Right ventricle myocardium superior (tissue), 1 donor: ENCODE measurements around the gene NFATC1. TPM values are rescaled to one million over a fixed set of nuclear protein-coding genes. Genes with fewer than 3 reads are reported as not detected.

Experiments
- ATAC-seq: fragments of 200-7000 bp; cut with Tn5 transposase; one replicate; pipeline ENCODE4 v1.9.1; 2020; ENCODE audit warnings: mild to moderate bottlenecking; ENCODE audit not compliant: poor library complexity
- DNase-seq: peaks from one replicate; pipeline ENCODE4 v3.0.0-alpha.2; 2020
- intact Hi-C: fragments of 100-400 bp; cut with DNase I; formaldehyde crosslinking; loops from one replicate; pipeline ENCODE4 v1.11.2; 2022
- total RNA-seq: library from RNA; stranded (reverse); fragmentation: NEBNext Ultra II Directional; extraction: Animal tissue kit (Norgen Biotek cat#: 25700); gene quantifications from one replicate; pipeline ENCODE4 v1.2.1, GENCODE V29; 2021
- donor health status: DM: no; HTN: yes; CAD: no; lungs with severe emphysema.

The NFATC1 gene
- total RNA-seq, 1 donor from 2014 or later: 19.8 TPM

DNA sequence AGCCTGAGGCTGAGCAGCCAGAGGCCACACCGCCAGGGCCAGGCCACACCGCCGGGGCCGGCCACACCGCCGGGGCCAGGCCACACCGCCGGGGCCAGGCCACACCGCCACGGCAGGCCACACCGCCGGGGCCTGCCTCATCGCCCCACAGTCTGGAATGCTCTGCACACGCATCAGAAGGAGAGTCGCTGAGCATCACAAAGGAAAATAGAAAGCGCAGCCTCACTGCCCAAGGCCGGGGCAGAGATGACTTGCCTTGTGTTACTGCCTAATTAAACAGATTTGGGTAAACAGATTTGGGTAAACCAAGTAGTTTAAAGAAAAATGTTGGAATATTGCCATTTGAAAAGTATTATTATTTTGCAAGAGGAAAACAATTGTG is 10.4 kb upstream of the NFATC1 start:
- intact Hi-C loops: no loop called here
- DNase-seq: no peak
- no peak for ATAC-seq

DNA sequence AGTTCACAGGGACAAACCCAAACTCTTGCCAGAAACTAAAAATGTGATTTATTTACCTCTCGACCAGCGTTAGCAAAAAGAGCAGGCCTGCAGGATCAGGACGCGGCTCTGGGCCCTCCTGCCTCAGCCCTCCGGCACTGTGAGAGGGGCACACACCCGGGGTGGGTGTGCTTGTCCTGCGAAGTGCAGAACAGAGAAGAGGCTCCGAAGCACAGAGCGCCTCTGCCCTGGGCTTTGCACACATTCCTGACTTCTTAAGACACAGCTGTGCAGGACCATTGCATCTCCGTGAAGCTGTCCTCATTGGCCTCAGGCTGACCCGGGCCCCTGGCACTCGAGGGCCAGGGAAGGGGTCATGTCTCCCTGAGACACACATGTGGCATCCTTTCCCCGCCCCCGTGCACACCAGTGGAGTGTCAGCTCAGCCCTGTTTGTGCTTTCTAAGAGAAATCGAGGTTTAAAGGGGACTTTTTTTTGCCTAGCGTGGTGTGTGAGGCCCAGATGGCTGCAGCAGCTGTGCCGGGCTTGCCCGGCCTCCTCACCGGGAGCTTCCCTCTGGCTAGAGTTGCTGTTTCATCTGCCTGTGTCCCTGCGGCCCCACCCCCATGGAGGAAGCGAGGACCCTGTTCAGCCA is 9.9 kb upstream of the NFATC1 start:
- ATAC-seq (no peak), DNase-seq (no peak)
- intact Hi-C loops: no loop called here

DNA sequence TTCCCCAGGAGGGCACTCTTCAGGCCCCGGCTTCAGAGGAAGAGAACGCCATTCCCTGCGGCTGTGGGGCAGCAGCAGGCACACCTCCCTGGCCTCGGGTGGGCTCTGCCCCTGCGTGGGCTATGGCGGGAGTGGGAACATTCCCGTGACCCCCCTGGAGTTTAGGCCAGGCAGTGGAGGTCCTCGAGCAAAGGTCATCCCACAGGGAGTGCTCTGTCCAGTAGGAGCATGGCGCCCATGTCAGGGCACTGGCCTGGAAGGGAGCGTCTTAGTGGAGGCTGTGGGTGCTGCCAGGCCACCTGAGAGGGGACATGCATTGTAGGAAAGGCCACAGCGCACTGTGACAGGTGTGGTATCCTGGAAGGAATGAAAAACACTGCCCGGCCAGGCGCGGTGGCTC is 9.2 kb upstream of the NFATC1 start:
- DNase-seq (no peak), ATAC-seq (no peak)
- intact Hi-C loops: no loop called here

DNA sequence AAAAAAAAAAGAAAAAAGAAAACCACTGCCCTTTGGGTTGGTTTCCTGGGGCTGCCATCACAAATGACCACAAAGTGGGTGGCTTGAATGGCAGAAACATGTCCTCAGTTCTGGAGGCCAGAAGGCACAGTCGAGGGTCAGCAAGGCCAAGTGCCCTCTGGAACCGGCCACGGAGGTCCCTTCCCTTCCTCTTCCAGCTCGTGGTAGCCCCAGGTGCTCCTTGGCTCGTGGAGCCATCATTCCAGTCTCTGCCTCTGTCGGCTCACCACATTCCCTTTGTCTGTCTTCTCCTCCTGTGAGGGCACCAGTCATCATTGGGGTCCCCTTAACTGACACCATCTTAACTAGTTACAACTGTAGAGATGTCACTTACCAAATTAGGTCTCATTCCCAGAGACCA is 8.5 kb upstream of the NFATC1 start:
- ATAC-seq: no peak
- intact Hi-C loops: no loop called here
- no peak for DNase-seq

DNA sequence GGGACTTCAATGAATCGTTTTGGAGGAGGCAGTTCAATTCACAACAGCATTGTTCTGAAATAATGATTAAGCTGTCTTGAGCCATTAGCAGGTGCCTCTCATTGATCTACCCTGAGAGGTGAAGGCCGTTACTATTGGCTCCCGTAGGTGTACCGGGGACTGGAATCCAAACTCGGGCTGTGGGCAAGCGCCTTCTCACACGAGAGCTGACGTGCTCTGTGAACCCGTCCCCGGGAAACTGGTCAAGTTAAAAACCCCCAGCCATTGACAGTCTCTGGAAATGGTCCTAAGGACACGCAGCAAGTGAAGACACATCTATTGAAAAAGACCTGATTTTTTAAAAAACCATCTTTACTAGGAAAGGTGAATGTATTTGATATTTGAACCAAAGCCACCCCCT is 8.1 kb upstream of the NFATC1 start:
- ATAC-seq (no peak), DNase-seq (no peak)
- intact Hi-C loops: no loop called here

DNA sequence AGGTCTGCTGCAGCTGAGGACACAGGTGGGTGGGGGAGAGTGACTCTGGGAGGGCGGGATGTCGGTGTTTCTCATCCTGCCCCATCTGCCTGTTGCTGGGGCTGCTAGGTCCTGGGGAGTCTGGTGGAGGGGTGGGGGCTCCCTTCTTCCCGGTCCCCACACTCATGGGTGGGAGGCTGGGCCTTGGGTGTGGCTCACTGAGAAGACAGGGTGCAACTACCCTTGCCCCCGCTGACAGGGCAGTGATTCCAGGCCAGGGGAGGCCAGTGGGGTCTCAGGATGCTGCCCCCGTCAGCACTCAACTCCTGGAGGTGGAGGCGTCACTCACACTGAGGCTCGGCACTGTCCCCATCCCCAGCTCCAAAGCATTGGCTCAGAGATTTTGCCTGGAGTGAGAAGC is 7.7 kb upstream of the NFATC1 start:
- no peak for DNase-seq
- intact Hi-C loops: no loop called here
- no peak for ATAC-seq

DNA sequence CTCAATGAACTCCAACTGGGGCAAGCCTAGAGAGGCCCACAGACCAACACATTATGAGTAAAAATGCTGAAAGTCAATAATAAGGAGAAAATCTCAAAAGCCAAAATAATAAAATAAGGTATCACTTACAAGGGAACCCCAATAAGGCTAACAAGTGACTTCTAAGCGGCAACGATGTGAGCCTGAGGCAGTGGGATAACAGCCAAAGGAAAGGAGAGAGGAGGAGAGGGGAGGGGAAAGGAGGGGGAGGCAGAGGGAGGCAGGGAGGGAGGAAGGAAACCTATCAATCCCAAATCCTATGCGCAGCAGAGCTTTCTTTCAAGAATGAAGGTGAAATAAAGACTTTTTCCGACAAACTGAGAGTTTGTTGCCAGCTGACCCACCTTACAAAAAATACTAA is 6.0 kb upstream of the NFATC1 start:
- DNase-seq (no peak), ATAC-seq (no peak)
- intact Hi-C loops: no loop called here

DNA sequence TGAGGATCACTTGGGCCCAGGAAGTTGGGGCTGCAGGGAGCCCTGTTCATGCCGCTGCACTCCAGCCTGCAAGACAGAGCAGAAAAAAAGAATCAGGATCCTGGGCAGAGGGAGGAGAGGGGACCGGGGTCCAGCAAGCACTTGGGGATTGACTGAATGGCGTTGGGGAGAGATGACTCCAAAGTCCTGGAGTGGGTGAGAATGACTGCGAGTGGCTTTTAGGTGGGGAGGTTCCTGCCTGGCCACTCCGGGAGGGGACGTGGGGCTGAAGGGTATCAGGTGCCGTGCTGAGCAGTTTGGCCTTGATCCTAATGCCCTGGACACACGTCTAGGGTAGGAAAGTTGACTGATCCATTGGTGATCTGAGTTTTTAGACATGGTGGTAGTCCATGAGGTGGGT is 3.5 kb upstream of the NFATC1 start:
- intact Hi-C loops: no loop called here
- DNase-seq (no peak), ATAC-seq (no peak)

DNA sequence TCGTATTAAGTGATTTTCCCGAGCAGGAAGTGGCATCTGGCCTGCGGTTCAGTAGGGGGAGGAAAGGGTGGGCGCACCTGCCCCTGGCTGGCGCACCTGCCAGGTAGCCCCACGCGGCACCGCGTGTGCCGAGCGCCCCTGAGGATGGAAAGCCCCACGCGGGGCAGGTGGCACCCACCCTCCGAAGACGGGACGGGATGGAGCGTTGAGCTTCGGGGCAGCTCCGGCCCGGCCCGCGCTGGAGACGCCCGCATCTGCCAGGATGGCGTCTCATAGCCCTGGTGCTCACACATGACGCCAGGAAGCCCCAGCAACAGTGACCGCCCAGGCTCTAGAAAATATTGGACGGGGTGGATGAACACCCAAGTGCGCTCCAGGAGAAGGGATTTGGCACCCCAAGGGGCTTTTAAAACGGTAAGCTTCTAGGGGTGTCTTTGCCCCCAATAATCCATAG is 2.5 kb upstream of the NFATC1 start:
- peak; percentile 2 for ATAC-seq
- intact Hi-C loops: no loop called here
- peak; percentile 52 for DNase-seq

DNA sequence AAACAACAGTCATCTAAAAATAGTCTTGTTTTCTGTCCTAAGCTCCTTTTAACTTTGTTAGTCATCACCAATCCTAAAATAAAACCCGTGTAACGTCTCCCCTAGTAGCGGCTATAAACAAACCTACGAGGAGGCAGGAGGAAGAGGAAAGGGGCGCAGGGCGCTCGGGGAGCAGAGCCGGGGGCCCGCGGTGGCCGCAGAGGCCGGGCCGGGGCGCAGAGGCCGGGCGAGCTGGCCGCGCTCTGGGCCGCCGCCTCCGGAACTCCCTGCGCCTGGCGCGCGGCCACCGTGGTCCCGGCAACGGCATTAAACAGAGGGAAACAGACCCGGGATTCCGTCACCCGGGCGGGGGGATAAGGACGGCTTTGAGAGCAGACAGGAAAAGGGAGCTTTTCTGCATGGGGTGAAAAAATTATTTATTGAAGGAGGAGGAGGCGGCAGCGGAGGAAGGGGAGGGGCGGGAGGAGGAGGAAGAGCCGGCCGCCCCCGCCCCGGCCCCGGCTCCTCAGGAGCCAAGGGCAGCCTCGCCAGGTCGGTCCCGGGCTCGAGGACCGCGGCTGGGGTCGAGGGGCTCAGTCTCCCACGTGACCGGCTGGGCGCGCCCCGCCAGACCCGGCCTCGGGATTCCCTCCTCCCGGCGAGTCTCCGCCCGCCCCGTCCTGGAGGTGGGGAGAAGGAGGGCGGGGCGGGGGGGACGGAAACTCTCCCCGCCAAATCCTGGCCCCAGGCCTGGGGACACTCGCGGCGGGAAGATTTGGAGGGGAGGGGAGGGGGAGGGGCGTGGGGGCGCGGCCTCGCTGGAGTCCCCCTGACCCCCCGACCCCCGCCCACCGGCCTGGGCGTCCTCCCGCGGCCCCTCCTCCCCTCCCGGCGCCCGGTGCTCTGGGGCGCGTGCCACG is 1.8 kb upstream of the NFATC1 start:
- DNase-seq (peak; percentile 97), ATAC-seq (peak; percentile 85)
- intact Hi-C loops: no loop called here

DNA sequence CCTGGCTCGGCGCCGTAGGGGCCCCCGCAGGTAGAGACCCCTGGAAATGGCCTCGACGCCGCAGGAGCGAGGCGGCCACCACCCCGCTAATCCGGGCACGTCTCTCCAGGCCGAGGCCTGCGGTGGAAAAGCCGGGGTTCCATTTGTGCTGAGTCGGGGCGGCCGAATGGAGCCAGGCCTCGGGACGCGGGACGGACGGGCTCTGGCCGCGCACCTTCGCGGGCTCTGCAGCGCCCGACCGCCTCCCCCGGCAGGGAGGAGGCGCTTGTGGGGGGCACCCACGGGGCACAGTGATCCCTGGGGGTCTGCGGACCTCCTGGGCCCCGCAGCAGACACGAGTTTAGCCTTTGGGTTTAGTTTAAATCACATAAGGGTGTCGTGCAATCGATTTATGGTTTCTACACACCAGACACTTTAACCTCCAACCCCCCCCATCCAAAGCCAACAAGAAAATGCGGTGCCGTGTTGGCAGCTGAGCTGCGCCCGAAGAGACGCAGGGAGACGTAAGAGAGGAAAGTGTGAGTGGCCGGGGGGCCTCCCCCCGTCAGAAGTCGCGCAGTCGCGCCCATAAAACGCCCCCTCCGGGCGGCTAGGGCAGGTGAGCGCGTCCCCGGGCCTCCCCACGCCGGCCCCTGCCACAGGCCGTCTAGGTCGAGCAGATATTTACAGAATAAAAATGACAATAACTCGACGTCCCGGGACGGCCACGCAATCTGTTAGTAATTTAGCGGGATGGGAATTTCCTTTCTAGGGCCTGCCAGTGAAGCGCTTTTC is 1.0 kb upstream of the NFATC1 start:
- intact Hi-C loops: loop anchor here (5.0 kb wide), 1 partner anchor 113 kb away; no protein-coding TSS in a partner anchor
- peak; percentile 26 for ATAC-seq
- peak; percentile 56 for DNase-seq

DNA sequence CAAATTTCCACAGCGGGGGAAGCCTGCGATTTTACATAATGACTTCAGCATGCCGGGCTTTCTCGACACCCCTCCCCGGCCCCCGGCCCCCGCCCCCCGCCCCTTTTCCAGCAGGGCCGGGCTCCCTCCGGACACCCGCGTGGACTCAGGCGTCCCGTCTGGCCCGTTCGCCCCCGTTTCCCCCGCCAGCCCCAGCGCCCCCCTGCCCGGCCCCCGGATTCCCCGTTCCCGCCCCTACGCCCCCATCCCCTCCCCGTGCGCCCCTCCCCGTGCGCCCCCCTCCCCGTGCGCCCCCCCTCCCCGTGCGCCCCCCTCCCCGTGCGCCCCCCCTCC is 456 bp upstream of the NFATC1 start:
- ATAC-seq: no peak
- DNase-seq: no peak
- intact Hi-C loops: loop anchor here (5.0 kb wide), 1 partner anchor 112 kb away; no protein-coding TSS in a partner anchor

DNA sequence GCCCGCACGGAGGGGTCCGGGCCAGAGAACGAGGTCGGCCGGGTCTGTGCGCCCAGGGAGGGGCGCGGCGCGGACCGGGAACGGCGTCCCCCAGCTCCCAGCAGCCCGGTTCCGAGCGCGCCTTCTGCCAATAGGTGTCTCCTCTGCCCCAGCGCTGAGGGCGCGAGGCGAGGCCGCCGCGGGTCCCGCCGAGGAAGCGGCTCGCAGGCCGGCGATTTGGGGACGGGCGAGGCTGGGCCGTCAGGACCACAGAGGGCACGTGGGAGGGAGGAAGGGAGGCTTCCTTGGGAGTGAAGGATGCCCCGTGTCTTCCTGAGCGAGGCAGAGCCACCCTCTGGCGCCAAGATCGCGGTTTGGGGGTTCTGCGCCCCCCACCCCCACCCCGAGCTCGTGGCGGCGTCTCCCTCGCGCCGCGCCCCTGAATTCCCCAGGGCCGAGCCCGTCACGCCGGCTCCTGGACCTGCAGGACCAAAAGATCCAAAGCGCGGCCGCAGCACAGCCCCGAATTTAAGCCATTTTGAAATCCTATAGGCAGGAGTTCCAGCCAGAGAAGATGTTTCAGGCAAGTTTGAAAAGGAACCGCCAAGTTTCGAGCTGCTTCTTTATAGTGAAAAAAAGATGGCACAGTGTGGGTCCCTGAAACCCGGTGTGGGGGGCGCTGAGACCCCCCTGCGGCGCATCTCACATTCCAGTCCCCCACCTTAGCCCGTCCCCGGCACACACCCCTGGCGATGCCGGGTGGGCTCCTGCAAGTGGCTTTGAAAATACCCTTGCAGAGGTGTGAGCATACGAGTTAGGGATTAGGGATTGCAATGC is 909 bp downstream of the NFATC1 start:
- ATAC-seq (peak; percentile 8), DNase-seq (peak; percentile 80)
- intact Hi-C loops: loop anchor here (5.0 kb wide), 1 partner anchor 111 kb away; no protein-coding TSS in a partner anchor

DNA sequence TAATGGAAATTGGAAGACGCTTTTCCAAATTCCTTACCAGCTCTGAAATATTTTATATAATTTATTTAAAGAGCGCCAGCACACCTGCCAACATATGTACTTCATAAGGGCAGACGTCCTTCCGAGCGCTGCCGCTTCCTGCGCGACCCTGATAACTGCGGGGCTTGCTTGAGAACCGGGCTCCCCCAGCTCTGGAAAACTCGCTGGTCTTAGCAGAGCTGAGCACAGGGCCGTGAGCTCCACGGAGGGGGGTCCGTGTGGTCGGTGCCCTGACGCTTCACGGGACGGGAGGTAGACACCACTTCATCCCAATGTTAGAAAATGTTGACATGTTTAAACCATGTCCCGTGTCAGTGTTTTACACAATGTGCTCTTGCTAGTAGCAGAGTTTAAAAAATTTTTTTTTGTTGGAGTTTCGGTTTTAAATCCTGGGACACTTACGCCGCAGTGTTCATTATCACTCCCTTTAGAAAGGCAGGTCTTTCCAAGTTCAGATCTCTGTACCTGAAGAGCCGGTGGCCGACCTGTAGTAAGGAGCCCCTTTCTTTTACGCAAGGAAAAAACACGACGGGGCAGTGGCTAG is 1.6 kb downstream of the NFATC1 start:
- intact Hi-C loops: loop anchor here (5.0 kb wide), 1 partner anchor 110 kb away; no protein-coding TSS in a partner anchor
- DNase-seq (peak; percentile 38), ATAC-seq (no peak)

DNA sequence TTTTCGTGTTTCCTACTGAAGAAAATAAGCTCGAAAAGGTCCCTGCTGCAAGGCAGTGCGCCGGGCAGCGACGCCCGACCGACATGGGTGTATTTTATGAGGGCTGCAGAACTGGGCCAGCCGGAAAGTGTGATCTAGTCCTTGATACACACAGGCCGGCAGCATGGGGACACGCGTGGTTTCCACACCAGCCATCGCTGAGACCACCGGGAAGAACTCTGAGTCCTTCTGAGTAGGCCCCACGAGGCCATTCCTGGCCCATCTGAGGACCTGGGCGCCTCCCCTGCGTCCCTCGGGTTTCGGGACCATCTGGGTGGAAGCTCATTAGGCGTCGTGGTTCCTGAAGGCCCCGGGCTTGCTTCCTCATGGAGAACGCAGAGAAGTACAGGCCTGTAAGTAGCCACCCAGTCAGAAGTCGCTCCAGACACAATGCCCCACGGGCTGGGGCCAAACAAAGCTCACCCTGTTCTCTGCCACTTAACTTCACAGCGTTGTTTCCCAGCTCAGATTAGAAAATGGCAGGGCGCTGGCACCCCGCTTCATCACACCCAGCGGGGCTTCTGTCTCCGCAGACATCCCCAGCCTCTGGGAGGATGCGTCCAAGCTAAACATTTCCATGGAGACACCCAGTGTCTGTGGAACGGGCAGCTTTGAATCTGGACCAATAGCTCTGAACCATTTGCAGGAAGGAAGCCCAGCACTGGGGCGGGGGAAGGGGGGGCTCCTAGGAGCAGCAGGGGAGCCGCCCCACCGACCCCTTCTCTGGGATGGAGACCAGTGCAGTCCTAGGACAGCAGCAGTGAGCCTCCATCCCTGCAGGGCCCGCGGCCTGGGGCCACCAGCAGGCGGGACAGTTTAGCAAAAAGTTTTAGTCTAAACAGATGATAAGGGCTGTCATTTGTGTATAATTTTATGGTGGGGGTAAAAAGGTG is 2.4 kb downstream of the NFATC1 start:
- ATAC-seq: no peak
- intact Hi-C loops: loop anchor here (5.0 kb wide), 1 partner anchor 109 kb away; no protein-coding TSS in a partner anchor
- DNase-seq: peak; percentile 42

DNA sequence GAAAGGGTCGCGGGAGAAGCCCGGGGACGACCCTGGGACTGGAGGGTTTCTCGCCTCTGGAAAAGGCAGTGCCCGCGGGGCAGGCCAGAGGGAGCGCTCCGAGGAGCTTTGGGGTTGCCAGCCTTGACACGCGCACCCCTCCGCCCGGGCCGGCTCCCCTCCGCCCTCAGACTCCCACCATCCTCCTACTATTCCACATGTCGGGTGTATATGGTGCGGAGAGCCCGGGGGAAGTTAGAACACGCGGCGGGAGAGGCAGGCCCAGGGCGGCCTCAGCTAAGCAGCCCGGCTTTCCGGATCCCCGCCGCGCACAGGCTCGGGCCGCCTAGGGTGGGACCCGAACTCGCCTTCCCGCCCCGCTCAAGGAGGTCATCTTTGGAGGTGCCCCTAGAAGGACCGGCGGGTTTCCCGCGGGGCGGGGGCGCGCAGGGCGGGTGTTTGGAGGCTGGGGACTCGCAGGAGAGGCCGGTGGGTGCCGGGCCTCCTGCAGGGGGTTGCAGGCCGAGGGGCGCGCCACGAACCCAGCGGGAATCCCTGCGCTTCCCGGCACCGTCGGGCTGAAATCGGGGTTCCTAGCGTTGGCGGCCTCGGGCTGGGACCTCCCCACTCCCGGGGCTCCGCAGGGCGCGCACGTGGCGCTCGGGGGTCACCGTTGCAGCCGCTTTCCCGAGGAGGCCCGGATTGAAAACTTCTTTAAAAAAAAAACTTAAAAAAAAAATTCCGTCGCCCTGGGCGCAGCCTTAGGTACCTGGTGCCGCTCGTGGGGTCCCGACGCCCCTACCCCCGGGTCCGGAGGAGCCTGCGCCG is 3.7 kb downstream of the NFATC1 start:
- DNase-seq (peak; percentile 52), ATAC-seq (no peak)
- intact Hi-C loops: loop anchor here (5.0 to 10.0 kb wide), 2 partner anchors 55 to 108 kb away; no protein-coding TSS in a partner anchor
